Measurements from ENCODE around the gene REEP3.
A peak's percentile ranks its signal among the peaks of the same experiment; 100 is the strongest.

REEP3 gene

DNA sequence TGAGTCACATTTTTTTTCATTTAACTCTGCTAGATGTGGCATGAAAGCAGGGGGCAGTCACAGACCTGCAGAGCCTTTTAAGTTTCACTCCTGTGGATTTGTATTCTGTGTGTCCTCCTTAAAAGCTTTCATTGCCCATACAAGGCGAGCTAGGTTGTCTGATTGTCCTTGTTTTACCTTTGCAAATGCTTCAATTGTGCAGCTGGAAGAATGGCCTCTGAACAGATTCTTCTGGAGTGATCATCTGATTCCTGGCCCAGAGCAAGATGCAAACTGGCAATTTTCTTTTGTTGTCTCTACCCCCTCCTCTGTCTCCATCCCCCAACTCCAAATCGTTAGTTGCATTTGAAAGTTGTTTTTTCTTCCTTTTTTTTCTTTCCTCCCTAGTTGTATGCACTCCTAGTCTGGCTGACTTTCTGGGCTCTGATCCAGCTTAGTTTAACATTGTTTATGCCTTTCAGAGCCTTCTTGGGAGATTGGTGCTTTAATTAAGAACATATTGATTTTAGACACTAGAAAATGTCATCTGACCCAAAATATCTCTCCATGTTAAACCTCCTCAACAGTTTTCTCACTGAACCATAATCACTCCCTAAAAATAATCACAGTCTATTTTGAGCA lies 150.2 kb downstream of the REEP3 start (continued):
- TF ChIP-seq PRDM4 (tag by site-specific recombination; IDR thresholded peaks at IDR 0.05) (peak; percentile 66; the same call in 1 of the 2 replicates), ZNF362 (tag by site-specific recombination; IDR thresholded peaks at IDR 0.05) (peak; percentile 92), ZNF664 (tag by site-specific recombination; IDR thresholded peaks at IDR 0.05) (peak; percentile 35; the same call in 1 of the 2 replicates), SP3 (tag by site-specific recombination; IDR thresholded peaks at IDR 0.05) (no peak), ZNF488 (tag by site-specific recombination; IDR thresholded peaks at IDR 0.05) (no peak), SP7 (tag by site-specific recombination; IDR thresholded peaks at IDR 0.05) (peak; percentile 31; the same call in 1 of the 2 replicates), ZNF366 (tag by site-specific recombination; conservative IDR thresholded peaks at IDR 0.05) (peak; percentile 60; the same call in 1 of the 2 replicates), ZNF561 (tag by site-specific recombination; IDR thresholded peaks at IDR 0.05; ENCODE audit: borderline replicate concordance) (no peak), MYNN (tag by site-specific recombination; IDR thresholded peaks at IDR 0.05; ENCODE audit: borderline replicate concordance) (no peak), SCRT1 (tag by site-specific recombination; IDR thresholded peaks at IDR 0.05; ENCODE audit: borderline replicate concordance) (peak; percentile 51; the same call in 1 of the 2 replicates), MEIS1 (CRISPR knock-in tag; IDR thresholded peaks at IDR 0.05; ENCODE audit: borderline replicate concordance) (no peak), ZBTB44 (tag by site-specific recombination; IDR thresholded peaks at IDR 0.05) (peak; percentile 75; the same call in 1 of the 2 replicates), ZNF16 (tag by site-specific recombination; IDR thresholded peaks at IDR 0.05; ENCODE audit: low read depth) (no peak), BCL11A (tag by site-specific recombination; IDR thresholded peaks at IDR 0.05; ENCODE audit: low read depth) (no peak), ZBTB17 (tag by site-specific recombination; IDR thresholded peaks at IDR 0.05) (peak; percentile 18; the same call in 1 of the 2 replicates), ZNF645 (tag by site-specific recombination; IDR thresholded peaks at IDR 0.05) (no peak), ZNF501 (tag by site-specific recombination; IDR thresholded peaks at IDR 0.05) (peak; percentile 29; the same call in 1 of the 2 replicates), ZNF23 (tag by site-specific recombination; IDR thresholded peaks at IDR 0.05; ENCODE audit: borderline replicate concordance) (no peak), ZNF341 (tag by site-specific recombination; IDR thresholded peaks at IDR 0.05; ENCODE audit: low read depth) (peak; percentile 89), ZNF114 (tag by site-specific recombination; IDR thresholded peaks at IDR 0.05) (no peak), ZBTB8A (tag by site-specific recombination; IDR thresholded peaks at IDR 0.05) (peak; percentile 42; the same call in 1 of the 2 replicates), ZNF132 (tag by site-specific recombination; IDR thresholded peaks at IDR 0.05; ENCODE audit: borderline replicate concordance) (no peak), ZNF311 (tag by site-specific recombination; IDR thresholded peaks at IDR 0.05; ENCODE audit: borderline replicate concordance) (no peak), ZNF843 (tag by site-specific recombination; IDR thresholded peaks at IDR 0.05) (peak; percentile 91), KLF10 (tag by site-specific recombination; IDR thresholded peaks at IDR 0.05) (0 out of 2 replicates have a peak, but pooled peaks have one; percentile 31), ZNF274 (IDR thresholded peaks at IDR 0.05; ENCODE audit: low read length) (no peak), ZNF274 (tag by site-specific recombination; IDR thresholded peaks at IDR 0.05; ENCODE audit: borderline replicate concordance) (no peak), ZBTB26 (tag by site-specific recombination; optimal IDR thresholded peaks at IDR 0.05) (no peak), ZNF155 (tag by site-specific recombination; IDR thresholded peaks at IDR 0.05) (no peak)
- TF ChIP-seq, protein P1, sequence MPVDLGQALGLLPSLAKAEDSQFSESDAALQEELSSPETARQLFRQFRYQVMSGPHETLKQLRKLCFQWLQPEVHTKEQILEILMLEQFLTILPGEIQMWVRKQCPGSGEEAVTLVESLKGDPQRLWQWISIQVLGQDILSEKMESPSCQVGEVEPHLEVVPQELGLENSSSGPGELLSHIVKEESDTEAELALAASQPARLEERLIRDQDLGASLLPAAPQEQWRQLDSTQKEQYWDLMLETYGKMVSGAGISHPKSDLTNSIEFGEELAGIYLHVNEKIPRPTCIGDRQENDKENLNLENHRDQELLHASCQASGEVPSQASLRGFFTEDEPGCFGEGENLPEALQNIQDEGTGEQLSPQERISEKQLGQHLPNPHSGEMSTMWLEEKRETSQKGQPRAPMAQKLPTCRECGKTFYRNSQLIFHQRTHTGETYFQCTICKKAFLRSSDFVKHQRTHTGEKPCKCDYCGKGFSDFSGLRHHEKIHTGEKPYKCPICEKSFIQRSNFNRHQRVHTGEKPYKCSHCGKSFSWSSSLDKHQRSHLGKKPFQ (tag by site-specific recombination; IDR thresholded peaks at IDR 0.05), result peak; percentile 75
